CD4-positive, alpha-beta T cell (primary cell): Measurements from ENCODE around the gene VAPB. TPM values are rescaled to one million over a fixed set of nuclear protein-coding genes. Genes with fewer than 3 reads are reported as not detected.

ENCODE experiments used
- ATAC-seq: fragments of 200-7000 bp; cut with Tn5 transposase; one replicate; pipeline ENCODE4 v1.10.0; 2022; ENCODE audit warnings: mild to moderate bottlenecking; ENCODE audit not compliant: poor library complexity
- CTCF ChIA-PET: fragments of 350-600 bp; sonication (Branson Sonifier 250); formaldehyde crosslinking; loops from one replicate; lab custom pipeline; 2021; ENCODE audit warnings: antibody characterized with exemption, inconsistent platforms; lab: Charles Lee
- POLR2A ChIA-PET: fragments of 350-600 bp; sonication (Branson Sonifier 250); formaldehyde crosslinking; loops from one replicate; lab custom pipeline; 2021; ENCODE audit warnings: antibody characterized with exemption, inconsistent platforms; lab: Charles Lee
- DNase-seq, 14 experiments: peaks; one replicate each; pipeline ENCODE4 v3.0.0-alpha.2; 2013 to 2020; ENCODE audit warnings: mixed read lengths in 2 of 14
- H3K27ac ChIP-seq, 2 donors: one replicate each; pipeline versions ENCODE4 v1.5.1 to v1.7.0; 2013; ENCODE audit warnings: low read length in 2 of 2, low read depth in 1 of 2, mild to moderate bottlenecking in 1 of 2
- H3K27me3 ChIP-seq, 2 experiments: 1 replicate in 1 of 2; 2 replicates in 1 of 2; pipeline versions ENCODE4 v1.6.1 to v1.7.0; 2013; ENCODE audit warnings: low read length in 2 of 2, control low read depth in 1 of 2, mild to moderate bottlenecking in 1 of 2, moderate library complexity in 1 of 2; ENCODE audit not compliant: insufficient read depth in 2 of 2, control insufficient read depth in 1 of 2
- H3K36me3 ChIP-seq: one replicate; pipeline ENCODE4 v1.6.1; 2013; ENCODE audit warnings: low read length, control low read depth; ENCODE audit not compliant: insufficient read depth
- H3K4me1 ChIP-seq: one replicate; pipeline ENCODE4 v1.6.1; 2013; ENCODE audit warnings: low read length, control low read depth; ENCODE audit not compliant: insufficient read depth
- H3K4me3 ChIP-seq: one replicate; pipeline ENCODE4 v1.5.1; 2013; ENCODE audit warnings: mild to moderate bottlenecking, low read length, moderate library complexity
- H3K9me3 ChIP-seq, 2 experiments: 1 replicate in 1 of 2; 2 replicates in 1 of 2; pipeline versions ENCODE4 v1.6.1 to v1.7.0; 2013; ENCODE audit warnings: low read length in 2 of 2, mild to moderate bottlenecking in 2 of 2, control low read depth in 1 of 2, moderate library complexity in 1 of 2; ENCODE audit not compliant: control insufficient read depth in 1 of 2, insufficient read depth in 1 of 2
- H3K27ac Mint-ChIP-seq: one replicate; pipeline ENCODE4 v1.8.0; 2020; ENCODE audit warnings: mixed read lengths
- H3K27me3 Mint-ChIP-seq: one replicate; pipeline ENCODE4 v1.8.0; 2021; ENCODE audit warnings: mixed read lengths
- H3K36me3 Mint-ChIP-seq: one replicate; pipeline ENCODE4 v1.8.0; 2021; ENCODE audit warnings: low read depth, mixed read lengths
- H3K4me1 Mint-ChIP-seq: one replicate; pipeline ENCODE4 v1.8.0; 2021; ENCODE audit warnings: low read depth, mixed read lengths
- H3K4me3 Mint-ChIP-seq: one replicate; pipeline ENCODE4 v1.8.0; 2020; ENCODE audit warnings: mild to moderate bottlenecking, mixed read lengths
- H3K9me3 Mint-ChIP-seq: one replicate; pipeline ENCODE4 v1.8.0; 2020; ENCODE audit warnings: mixed read lengths
- CTCF ChIP-seq: fragments of 200-600 bp; IDR thresholded peaks from one replicate; pipeline ENCODE4 v1.8.0; 2022; ENCODE audit warnings: antibody characterized with exemption, mild to moderate bottlenecking
- intact Hi-C, 2 experiments: fragments of 100-400 bp; cut with DNase I in 1 of 2; cut with micrococcal nuclease in 1 of 2; formaldehyde crosslinking; loops; one replicate each; pipeline versions ENCODE4 v1.15.1 to v1.9.0; 2023 to 2025; cut with DNase I, micrococcal nuclease
- total RNA-seq, 174 experiments: library from RNA in 2 of 174; stranded (reverse) in 2 of 174; gene quantifications; one replicate each; pipeline ENCODE4 v1.2.3 and lab custom pipeline; 2021 to 2026

VAPB gene
- total RNA-seq, 2 experiments from 2014 or later, result 25.2 to 29.4 TPM

- no peak for ATAC-seq
These were observed 39.5 kb upstream of the VAPB start for GRCh38 chr20:58349570-58349969.

GRCh38 chr20:58352468-58352867, 36.6 kb upstream of the VAPB start:
- no peaks in the 10 kb centered on the region for H3K4me1 ChIP-seq
- H3K9me3 Mint-ChIP-seq, result no peaks in the 10 kb centered on the region
- no peaks in the 10 kb centered on the region for H3K27me3 ChIP-seq
- H3K36me3 ChIP-seq, result peaks cover 49% of the 10 kb centered on the region
- ChIA-PET CTCF (interaction anchor here (1.1 kb wide), 1 partner anchor 8 kb away, joined by 3 read pairs; no protein-coding TSS in a partner anchor), POLR2A (no interaction called here)
- TF ChIP-seq CTCF, result no peak
- intact Hi-C loops, result no loop called here
- H3K9me3 ChIP-seq, result no peaks in the 10 kb centered on the region
- peaks cover 75% of the 10 kb centered on the region for H3K36me3 Mint-ChIP-seq
- DNase-seq, result no peak
- no peak for ATAC-seq
- H3K4me3 ChIP-seq, result no peak overlapping the region
- H3K4me3 Mint-ChIP-seq, result no peak overlapping the region
- H3K4me1 Mint-ChIP-seq, result no peaks in the 10 kb centered on the region
- H3K27ac Mint-ChIP-seq, result no peak overlapping the region
- H3K27ac ChIP-seq, result no peak overlapping the region
- no peaks in the 10 kb centered on the region for H3K27me3 Mint-ChIP-seq

More at GRCh38 chr20:58349570-58349969, 39.5 kb upstream of the VAPB start:
- no peak for TF ChIP-seq CTCF
- H3K4me1 ChIP-seq, result no peaks in the 10 kb centered on the region
- H3K27me3 Mint-ChIP-seq, result no peaks in the 10 kb centered on the region
- H3K4me3 ChIP-seq, result no peak overlapping the region
- peaks cover 74% of the 10 kb centered on the region for H3K36me3 Mint-ChIP-seq
- H3K27ac Mint-ChIP-seq, result peak overlapping the region; percentile 35
- POLR2A ChIA-PET, result no interaction called here
- no peak for DNase-seq
- H3K27ac ChIP-seq, result no peak overlapping the region
- CTCF ChIA-PET, result no interaction called here
- no peaks in the 10 kb centered on the region for H3K9me3 Mint-ChIP-seq
- intact Hi-C loops, result no loop called here
- no peaks in the 10 kb centered on the region for H3K27me3 ChIP-seq
- peaks cover 50% of the 10 kb centered on the region for H3K36me3 ChIP-seq
- H3K9me3 ChIP-seq, result no peaks in the 10 kb centered on the region
- H3K4me3 Mint-ChIP-seq, result no peak overlapping the region
- H3K4me1 Mint-ChIP-seq, result no peaks in the 10 kb centered on the region

- no peaks in the 10 kb centered on the region for H3K9me3 ChIP-seq
- DNase-seq (no peak), ATAC-seq (no peak)
- intact Hi-C loops, result no loop called here
- Mint-ChIP-seq H3K4me1 (no peaks in the 10 kb centered on the region), H3K4me3 (no peak overlapping the region), H3K9me3 (no peaks in the 10 kb centered on the region), H3K27ac (no peak overlapping the region), H3K36me3 (peaks cover 98% of the 10 kb centered on the region), H3K27me3 (no peaks in the 10 kb centered on the region)
- H3K27ac ChIP-seq, result no peak overlapping the region
- no peak overlapping the region for H3K4me3 ChIP-seq
- no peaks in the 10 kb centered on the region for H3K4me1 ChIP-seq
- H3K27me3 ChIP-seq, result no peaks in the 10 kb centered on the region
- peaks cover 71% of the 10 kb centered on the region for H3K36me3 ChIP-seq
- POLR2A ChIA-PET, result no interaction called here
- no peak for TF ChIP-seq CTCF
- CTCF ChIA-PET, result interaction anchor here (0.7 to 1.0 kb wide), 2 partner anchors 47 to 119 kb away, joined by 3 read pairs; no protein-coding TSS in a partner anchor
These were observed 29.6 kb upstream of the VAPB start for GRCh38 chr20:58359441-58359840.
